Liver (tissue), 9 donors: ENCODE measurements around the gene CPNE4. TPM values are rescaled to one million over a fixed set of nuclear protein-coding genes. Genes with fewer than 3 reads are reported as not detected.

Source experiments
- DNase-seq: peaks from one replicate; pipeline ENCODE4 v3.0.0-alpha.2; 2017; ENCODE audit warnings: low spot score
- H3K27ac ChIP-seq, 2 donors: one replicate each; pipeline ENCODE4 v1.7.0; 2013; ENCODE audit warnings: inconsistent platforms in 2 of 2, low read length in 2 of 2, control low read depth in 1 of 2, low read depth in 1 of 2, mild to moderate bottlenecking in 1 of 2
- H3K27me3 ChIP-seq, 4 donors: one replicate each; pipeline versions ENCODE4 v1.6.1 to v1.7.0; 2013; ENCODE audit warnings: low read length in 3 of 4, inconsistent platforms in 1 of 4, mild to moderate bottlenecking in 1 of 4, moderate library complexity in 1 of 4; ENCODE audit not compliant: control insufficient read depth in 4 of 4, insufficient read depth in 4 of 4
- H3K36me3 ChIP-seq, 4 donors: one replicate each; pipeline versions ENCODE4 v1.6.1 to v1.7.0; 2013; ENCODE audit warnings: low read length in 3 of 4, mild to moderate bottlenecking in 3 of 4, low read depth in 1 of 4, moderate library complexity in 1 of 4; ENCODE audit not compliant: control insufficient read depth in 4 of 4, insufficient read depth in 3 of 4
- H3K4me1 ChIP-seq, 4 donors: one replicate each; pipeline versions ENCODE4 v1.6.1 to v1.7.0; 2013; ENCODE audit warnings: low read length in 3 of 4, mild to moderate bottlenecking in 3 of 4, moderate library complexity in 1 of 4; ENCODE audit not compliant: control insufficient read depth in 4 of 4, insufficient read depth in 4 of 4
- H3K4me3 ChIP-seq, 3 donors: one replicate each; pipeline versions ENCODE4 v1.6.1 to v1.7.0; 2013; ENCODE audit warnings: low read length in 3 of 3, control low read depth in 1 of 3, low read depth in 1 of 3, mild to moderate bottlenecking in 1 of 3
- H3K9ac ChIP-seq, 2 donors: one replicate each; pipeline ENCODE4 v1.7.0; 2013; ENCODE audit warnings: low read length in 2 of 2, mild to moderate bottlenecking in 2 of 2, moderate library complexity in 2 of 2, control low read depth in 1 of 2, low read depth in 1 of 2
- H3K9me3 ChIP-seq, 4 donors: one replicate each; pipeline versions ENCODE4 v1.6.1 to v1.7.0; 2013; ENCODE audit warnings: low read length in 3 of 4; ENCODE audit not compliant: control insufficient read depth in 4 of 4
- ATF3 ChIP-seq: IDR thresholded peaks from 2 replicates; pipeline ENCODE4 v1.6.1; 2016; ENCODE audit warnings: antibody characterized with exemption
- EGR1 ChIP-seq, 2 donors: IDR thresholded peaks; 2 replicates each; pipeline ENCODE4 v1.6.1; 2016 to 2018; ENCODE audit warnings: antibody characterized with exemption in 2 of 2, low read depth in 2 of 2
- FOXA1 ChIP-seq: IDR thresholded peaks from 2 replicates; pipeline ENCODE4 v1.6.1; 2016; ENCODE audit warnings: antibody characterized with exemption
- FOXA2 ChIP-seq: IDR thresholded peaks from 2 replicates; pipeline ENCODE4 v1.6.1; 2016; ENCODE audit warnings: antibody characterized with exemption
- GABPA ChIP-seq, 2 donors: IDR thresholded peaks in 1 of 2; conservative IDR thresholded peaks in 1 of 2; 2 replicates each; pipeline ENCODE4 v1.6.1; 2016; ENCODE audit warnings: antibody characterized with exemption in 2 of 2, mild to moderate bottlenecking in 1 of 2, moderate library complexity in 1 of 2
- HNF4A ChIP-seq, 2 donors: conservative IDR thresholded peaks; 2 replicates each; pipeline ENCODE4 v1.6.1; 2016; ENCODE audit warnings: antibody characterized with exemption in 2 of 2, mild to moderate bottlenecking in 2 of 2
- HNF4G ChIP-seq: IDR thresholded peaks from 2 replicates; pipeline ENCODE4 v1.6.1; 2016; ENCODE audit warnings: antibody characterized with exemption
- JUND ChIP-seq, 2 donors: IDR thresholded peaks; 2 replicates each; pipeline ENCODE4 v1.6.1; 2016; ENCODE audit warnings: antibody characterized with exemption in 2 of 2
- MAX ChIP-seq: IDR thresholded peaks from 2 replicates; pipeline ENCODE4 v1.6.1; 2016; ENCODE audit warnings: antibody characterized with exemption
- NR2F2 ChIP-seq: IDR thresholded peaks from 2 replicates; pipeline ENCODE4 v1.6.1; 2016; ENCODE audit warnings: antibody characterized with exemption
- RAD21 ChIP-seq, 2 donors: IDR thresholded peaks; 2 replicates each; pipeline ENCODE4 v1.6.1; 2016; ENCODE audit warnings: antibody characterized with exemption in 2 of 2, mild to moderate bottlenecking in 2 of 2
- REST ChIP-seq: IDR thresholded peaks from 2 replicates; pipeline ENCODE4 v1.6.1; 2016; ENCODE audit warnings: antibody characterized with exemption, mild to moderate bottlenecking
- TAF1 ChIP-seq: conservative IDR thresholded peaks from 2 replicates; pipeline ENCODE4 v1.6.1; 2016; ENCODE audit warnings: antibody characterized with exemption, mild to moderate bottlenecking
- WGBS: extraction: QIAGEN DNeasy Blood & Tissue Kit; methylation state at CpG from one replicate; pipeline ENCODE4 v1.1.7; 2013; 5-methylcytosine and 5-hydroxymethylcytosine counted together
- polyA plus RNA-seq, 2 donors: library from polyadenylated mRNA; stranded (reverse) in 1 of 2; unstranded in 1 of 2; fragments of 200-250 nt in 1 of 2; fragments of >200 nt in 1 of 2; fragmentation: Nextera tagmentation in 1 of 2; extraction: Ambion mirVana in 1 of 2; gene quantifications; one replicate each; pipeline versions ENCODE4 v1.2.1 to v1.2.3, GENCODE V29; 2013 to 2015
- total RNA-seq, 2 donors: library from RNA; depleted of rRNA; stranded (reverse); fragments of >200 nt; gene quantifications; one replicate each; pipeline ENCODE4 v1.2.3, GENCODE V29; 2014
- TF ChIP-seq, protein P1 (sequence below): IDR thresholded peaks from 2 replicates; pipeline ENCODE4 v1.6.1; 2016; ENCODE audit warnings: antibody characterized with exemption
- TF ChIP-seq, protein P2 (sequence below): fragments of 150-350 bp; IDR thresholded peaks from 2 replicates; pipeline ENCODE4 v1.5.1; 2017; ENCODE audit warnings: improper control_type of control experiment, low read depth, low read length; ENCODE audit not compliant: missing input control
- donor health status: healthy.
- donor health status: healthy.
- donor health status: healthy.
- donor health status: healthy.
- donor health status: healthy.

CPNE4 gene
- total and polyA plus RNA-seq, 4 donors, result under 0.01 to 0.03 TPM; not detected in 2

DNA sequence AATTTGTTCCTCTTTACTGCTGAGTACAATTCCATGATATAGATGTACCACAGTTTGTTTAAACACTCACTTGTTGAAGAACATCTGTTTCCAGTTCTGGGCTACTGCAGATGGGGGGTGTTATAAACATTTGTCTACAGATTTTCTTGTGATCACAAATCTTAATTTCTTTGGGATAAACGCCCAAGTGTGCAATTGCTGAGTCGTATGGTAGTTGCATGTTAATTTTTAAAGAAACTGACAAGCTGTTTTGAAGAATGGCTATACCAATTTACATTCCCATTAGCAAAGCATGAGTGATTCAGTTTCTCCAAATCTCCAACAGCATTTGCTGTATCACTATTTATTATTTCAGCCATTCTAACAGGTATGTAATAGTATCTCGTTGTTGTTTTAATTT, 290.0 kb downstream of the CPNE4 start:
- H3K9ac ChIP-seq, result no peak overlapping the region
- no peak for DNase-seq
- TF ChIP-seq TAF1 (no peak), RAD21 (IDR thresholded peaks at IDR 0.05) (no peak), HNF4A (conservative IDR thresholded peaks at IDR 0.05) (no peak), HNF4G (no peak), EGR1 (IDR thresholded peaks at IDR 0.05; ENCODE audit: low read depth in 2 of 2) (no peak), JUND (IDR thresholded peaks at IDR 0.05) (no peak), FOXA1 (no peak), REST (no peak), NR2F2 (no peak), GABPA (IDR thresholded peaks at IDR 0.05 in 1 of 2, conservative IDR thresholded peaks at IDR 0.05 in 1 of 2) (no peak), ATF3 (no peak), FOXA2 (no peak)
- TF ChIP-seq, protein P1, sequence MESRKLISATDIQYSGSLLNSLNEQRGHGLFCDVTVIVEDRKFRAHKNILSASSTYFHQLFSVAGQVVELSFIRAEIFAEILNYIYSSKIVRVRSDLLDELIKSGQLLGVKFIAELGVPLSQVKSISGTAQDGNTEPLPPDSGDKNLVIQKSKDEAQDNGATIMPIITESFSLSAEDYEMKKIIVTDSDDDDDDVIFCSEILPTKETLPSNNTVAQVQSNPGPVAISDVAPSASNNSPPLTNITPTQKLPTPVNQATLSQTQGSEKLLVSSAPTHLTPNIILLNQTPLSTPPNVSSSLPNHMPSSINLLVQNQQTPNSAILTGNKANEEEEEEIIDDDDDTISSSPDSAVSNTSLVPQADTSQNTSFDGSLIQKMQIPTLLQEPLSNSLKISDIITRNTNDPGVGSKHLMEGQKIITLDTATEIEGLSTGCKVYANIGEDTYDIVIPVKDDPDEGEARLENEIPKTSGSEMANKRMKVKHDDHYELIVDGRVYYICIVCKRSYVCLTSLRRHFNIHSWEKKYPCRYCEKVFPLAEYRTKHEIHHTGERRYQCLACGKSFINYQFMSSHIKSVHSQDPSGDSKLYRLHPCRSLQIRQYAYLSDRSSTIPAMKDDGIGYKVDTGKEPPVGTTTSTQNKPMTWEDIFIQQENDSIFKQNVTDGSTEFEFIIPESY, result no peak
- TF ChIP-seq, protein P2, sequence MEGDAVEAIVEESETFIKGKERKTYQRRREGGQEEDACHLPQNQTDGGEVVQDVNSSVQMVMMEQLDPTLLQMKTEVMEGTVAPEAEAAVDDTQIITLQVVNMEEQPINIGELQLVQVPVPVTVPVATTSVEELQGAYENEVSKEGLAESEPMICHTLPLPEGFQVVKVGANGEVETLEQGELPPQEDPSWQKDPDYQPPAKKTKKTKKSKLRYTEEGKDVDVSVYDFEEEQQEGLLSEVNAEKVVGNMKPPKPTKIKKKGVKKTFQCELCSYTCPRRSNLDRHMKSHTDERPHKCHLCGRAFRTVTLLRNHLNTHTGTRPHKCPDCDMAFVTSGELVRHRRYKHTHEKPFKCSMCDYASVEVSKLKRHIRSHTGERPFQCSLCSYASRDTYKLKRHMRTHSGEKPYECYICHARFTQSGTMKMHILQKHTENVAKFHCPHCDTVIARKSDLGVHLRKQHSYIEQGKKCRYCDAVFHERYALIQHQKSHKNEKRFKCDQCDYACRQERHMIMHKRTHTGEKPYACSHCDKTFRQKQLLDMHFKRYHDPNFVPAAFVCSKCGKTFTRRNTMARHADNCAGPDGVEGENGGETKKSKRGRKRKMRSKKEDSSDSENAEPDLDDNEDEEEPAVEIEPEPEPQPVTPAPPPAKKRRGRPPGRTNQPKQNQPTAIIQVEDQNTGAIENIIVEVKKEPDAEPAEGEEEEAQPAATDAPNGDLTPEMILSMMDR, result no peak
- no peaks in the 10 kb centered on the region for H3K9me3 ChIP-seq
- H3K27ac ChIP-seq, result no peak overlapping the region
- WGBS, result 51% methylated on average over 3 of the region's 3 CpGs
- H3K4me1 ChIP-seq, result no peaks in the 10 kb centered on the region
- no peak overlapping the region for H3K4me3 ChIP-seq
- H3K27me3 ChIP-seq, result peaks cover 0 to 3% (median 0%) of the 10 kb centered on the region in 4 donors
- no peaks in the 10 kb centered on the region for H3K36me3 ChIP-seq

GRCh38 chr3:131743126-131743525, 291.7 kb downstream of the CPNE4 start:
- Histone ChIP-seq H3K27ac (no peak overlapping the region), H3K4me3 (no peak overlapping the region), H3K9ac (no peak overlapping the region), H3K4me1 (no peaks in the 10 kb centered on the region), H3K27me3 (peaks cover 0 to 3% (median 0%) of the 10 kb centered on the region in 4 donors), H3K9me3 (no peaks in the 10 kb centered on the region), H3K36me3 (no peaks in the 10 kb centered on the region)
- DNase-seq, result no peak
- no peak for TF ChIP-seq MAX
